ENCODE measurements around the gene CRYGD.
"Not testable (repeated sequence)": the region's sequence is repeated elsewhere in the genome, so short reads cannot be mapped to it uniquely, and the experiment has no call there.

Gene CRYGD

GRCh38 chr2:208129744-208130711 lies 5.7 kb upstream of the CRYGD start, which contains the start of gene CRYGC:
CRYGC (minus strand) TSS chr2:208129828; CDS start chr2:208129792, 36 bp downstream.
- no peak for DNase-seq

DNA sequence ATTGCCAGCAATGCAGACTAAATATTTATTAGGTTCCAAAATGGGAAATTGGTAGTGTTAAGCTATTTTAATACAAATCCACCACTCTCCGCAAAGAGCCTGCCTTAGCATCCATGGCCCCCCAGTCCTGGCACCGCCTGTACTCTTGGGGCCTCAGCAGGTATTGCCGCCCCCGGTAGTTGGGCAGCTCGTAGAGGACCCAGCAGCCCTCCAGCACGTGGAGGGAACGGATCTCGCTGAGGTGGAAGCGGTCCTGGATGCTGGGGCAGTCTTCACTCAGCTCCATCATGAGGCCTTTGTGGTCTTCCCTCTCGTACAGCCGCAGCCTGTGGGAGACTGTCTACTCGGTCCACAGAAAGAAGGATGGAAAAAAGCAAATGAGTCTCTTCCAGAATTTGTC lies 3.8 kb upstream of the CRYGD start:
- no peak for DNase-seq

DNA sequence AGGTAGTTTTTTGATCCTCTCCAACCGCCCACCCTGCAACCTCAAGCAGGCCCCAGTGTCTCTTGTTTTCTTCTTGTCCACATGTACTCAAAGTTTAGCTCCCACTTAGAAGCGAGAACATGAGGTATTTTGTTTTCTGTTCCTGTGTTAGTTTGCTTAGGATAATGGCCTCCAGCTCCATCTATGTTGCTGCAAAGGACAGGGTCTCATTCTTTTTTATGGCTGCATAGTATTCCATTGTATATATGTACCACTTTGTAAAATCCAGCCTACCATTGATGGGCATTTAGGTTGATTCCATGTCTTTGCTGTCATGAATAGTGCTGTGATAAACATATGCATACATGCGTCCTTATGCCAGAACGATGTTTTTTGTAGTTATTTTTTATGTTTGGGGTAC lies 2.8 kb upstream of the CRYGD start:
- DNase-seq, result no peak

GRCh38 chr2:208125251-208125650 lies 927 bp upstream of the CRYGD start:
- no peak for DNase-seq

DNA sequence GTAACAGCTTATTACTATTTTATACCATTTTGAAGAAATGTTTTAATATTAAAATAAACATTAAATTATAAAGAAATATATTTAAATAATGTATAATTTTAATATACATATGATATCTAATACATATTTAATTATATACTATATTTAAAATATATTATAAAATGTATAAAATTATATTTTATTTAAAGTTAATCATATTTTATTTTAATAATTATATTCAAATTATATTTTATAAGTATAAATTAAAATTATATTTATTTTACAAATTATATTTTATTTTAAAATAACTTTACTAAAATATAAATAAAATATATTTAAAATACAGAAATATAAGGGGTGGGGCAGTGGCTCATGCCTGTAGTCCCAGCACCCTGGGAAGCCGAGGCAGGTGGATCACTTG lies 2.1 kb downstream of the CRYGD start:
- DNase-seq, result no peak

- DNase-seq, result no peak
These were observed 5.4 kb downstream of the CRYGD start for GRCh38 chr2:208118918-208119317.

GRCh38 chr2:208117390-208117789 lies 6.9 kb downstream of the CRYGD start:
- not testable (repeated sequence) for DNase-seq

- no peak for DNase-seq
These were observed 11.4 kb downstream of the CRYGD start for GRCh38 chr2:208112969-208113368.

GRCh38 chr2:208112273-208112745 lies 12.0 kb downstream of the CRYGD start:
- DNase-seq, result not testable (repeated sequence)

DNA sequence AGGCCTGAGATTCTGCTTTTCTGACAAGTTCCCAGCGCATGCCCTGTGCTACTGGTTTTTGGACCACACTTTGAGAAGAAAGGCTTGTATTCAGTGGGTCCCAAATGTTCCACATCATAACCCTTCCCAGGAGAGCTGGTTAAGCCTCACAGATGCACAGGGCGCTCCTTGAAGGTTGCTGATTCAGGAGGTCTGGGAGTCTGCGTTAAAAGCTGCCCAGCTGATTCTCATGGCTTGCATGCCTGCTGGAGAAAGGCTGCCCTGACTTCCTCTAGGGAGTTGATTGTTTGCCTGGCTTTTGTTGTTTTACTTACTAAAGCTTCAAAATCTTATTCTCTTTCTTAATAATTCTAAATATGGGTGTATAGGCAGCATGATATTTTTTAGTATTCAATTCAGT lies 20.7 kb downstream of the CRYGD start:
- no peak for DNase-seq

GRCh38 chr2:208101716-208102631 lies 22.4 kb downstream of the CRYGD start:
- no peak for DNase-seq

DNA sequence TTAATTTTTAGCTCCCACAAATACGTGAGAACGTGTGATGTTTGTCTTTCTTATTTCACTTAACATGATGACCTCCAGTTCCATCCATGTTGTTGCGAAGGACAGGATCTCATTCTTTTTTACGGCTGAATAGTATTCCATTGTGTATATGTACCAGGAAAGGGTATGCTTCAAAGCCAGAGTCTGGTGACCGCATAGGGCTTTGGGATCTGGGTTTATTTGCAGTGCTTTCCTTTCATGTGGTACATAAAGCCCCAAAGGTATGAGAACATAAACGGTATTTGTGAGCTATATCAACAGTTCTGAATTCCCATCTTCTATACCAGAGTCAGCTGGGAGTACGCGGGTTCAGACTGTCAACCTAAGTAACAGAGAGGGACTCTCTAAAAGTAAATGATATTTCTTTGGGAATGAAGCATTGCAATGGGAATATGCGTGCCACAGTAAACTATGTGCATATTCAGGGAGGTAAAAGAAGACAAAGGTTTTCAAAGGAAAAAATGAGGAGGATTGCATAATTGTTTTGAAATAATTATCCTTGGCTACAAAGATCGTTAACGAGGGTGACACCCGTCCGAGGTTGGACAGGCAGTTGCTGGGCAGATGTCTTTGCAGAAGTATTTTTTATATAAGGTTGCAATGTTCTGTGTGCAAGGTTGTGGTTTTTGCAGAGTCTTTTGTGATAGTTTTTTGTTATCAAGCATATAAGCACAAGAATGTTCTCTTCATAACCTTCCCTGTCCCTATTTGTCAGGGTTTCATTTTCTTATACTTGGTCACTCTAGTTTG lies 24.4 kb downstream of the CRYGD start:
- no peak for DNase-seq

DNA sequence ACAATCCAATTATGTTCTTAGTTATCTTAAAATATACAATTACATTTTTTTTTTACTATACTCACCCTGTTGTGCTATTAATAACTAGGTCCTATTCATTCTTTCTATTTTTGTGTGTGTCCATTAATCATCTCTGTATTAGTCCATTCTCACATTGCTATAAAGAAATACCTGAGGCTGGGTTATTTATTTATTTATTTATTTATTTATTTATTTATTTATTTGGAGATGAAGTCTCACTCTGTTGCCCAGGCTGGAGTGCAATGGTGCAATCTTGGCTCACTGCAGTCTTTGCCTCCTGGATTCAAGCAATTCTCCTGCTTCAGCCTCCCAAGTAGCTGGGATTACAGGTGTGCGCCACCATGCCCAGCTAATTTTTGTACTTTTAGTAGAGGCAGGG lies 25.6 kb downstream of the CRYGD start:
- not testable (repeated sequence) for DNase-seq

DNA sequence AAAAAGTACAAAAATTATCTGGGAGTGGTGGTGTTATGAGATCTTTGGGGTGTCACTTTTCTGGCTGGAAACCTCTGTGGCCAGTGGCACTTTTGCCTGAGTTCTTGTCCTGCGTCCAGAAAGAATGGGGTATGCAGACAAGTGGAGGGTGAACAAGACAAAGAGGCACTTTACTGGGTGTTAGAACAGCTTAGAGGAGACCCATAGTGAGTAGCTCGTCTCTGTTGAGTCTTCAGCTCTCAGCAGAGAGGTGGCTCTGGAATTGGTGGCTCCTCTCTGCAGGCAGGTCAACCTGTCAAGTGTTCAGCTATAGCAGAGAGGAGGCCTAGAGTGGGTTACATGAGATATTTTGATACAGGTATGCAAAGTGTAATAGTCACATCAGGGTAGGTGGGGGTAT lies 26.1 kb downstream of the CRYGD start:
- no peak for DNase-seq

- no peak for DNase-seq
These were observed 26.5 kb downstream of the CRYGD start for GRCh38 chr2:208097801-208098200.

GRCh38 chr2:208097313-208097712 lies 27.0 kb downstream of the CRYGD start:
- no peak for DNase-seq

DNA sequence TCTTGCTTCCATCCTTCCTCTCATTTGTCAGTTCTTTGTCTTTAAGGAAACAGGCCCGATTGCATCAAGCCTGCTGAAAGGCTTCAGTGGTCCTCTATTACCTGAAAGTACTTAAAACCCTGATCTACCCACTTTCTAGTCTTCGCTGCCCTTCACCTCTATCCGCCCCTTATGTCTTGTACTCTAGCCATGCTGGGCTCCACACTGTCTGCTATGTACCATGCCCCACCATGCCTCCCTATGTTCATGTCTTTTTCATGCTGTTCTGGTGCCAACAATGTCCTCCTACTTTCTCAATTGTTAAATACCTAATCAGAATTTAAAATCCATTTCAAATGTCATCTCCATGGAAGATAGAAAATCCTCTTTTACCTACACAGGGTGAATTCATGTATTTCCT lies 28.2 kb downstream of the CRYGD start:
- no peak for DNase-seq

GRCh38 chr2:208093128-208093527 lies 31.2 kb downstream of the CRYGD start:
- no peak for DNase-seq

DNA sequence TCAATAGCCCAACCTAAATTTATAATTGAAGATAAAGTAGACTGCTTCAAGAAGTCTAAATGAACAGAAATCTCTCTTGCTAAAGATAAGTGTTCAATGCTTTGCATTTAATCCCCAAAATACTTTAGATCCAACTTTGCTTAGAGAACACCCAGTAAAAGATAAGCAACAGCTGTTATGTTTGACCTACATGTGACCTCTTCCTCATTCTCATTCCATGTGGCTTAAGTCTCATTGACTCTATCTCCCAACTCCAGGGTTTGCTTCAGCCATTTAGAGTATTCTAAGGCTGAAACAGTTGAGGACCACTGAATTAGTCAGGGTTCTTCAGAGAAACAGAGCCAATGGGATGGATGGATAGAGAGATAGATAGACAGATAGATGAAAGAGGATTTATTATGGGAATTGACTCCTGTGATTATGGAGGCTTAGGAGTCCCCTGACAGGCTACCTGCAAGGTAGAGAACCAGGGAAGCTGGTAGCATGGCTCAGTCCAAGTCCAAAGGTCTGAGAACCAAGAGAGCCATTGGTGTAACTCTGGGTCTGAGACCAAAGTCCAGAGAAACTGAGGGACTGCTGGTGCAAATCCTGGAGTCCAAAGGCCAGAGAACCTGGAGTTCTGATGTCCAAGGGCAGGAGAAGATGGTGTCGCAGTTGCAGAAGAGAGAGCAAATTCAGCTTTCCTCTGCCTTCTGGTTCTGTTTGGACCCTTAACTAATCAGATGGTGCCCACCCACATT lies 32.1 kb downstream of the CRYGD start:
- no peak for DNase-seq

GRCh38 chr2:208090420-208090819 lies 33.9 kb downstream of the CRYGD start:
- DNase-seq, result no peak

DNA sequence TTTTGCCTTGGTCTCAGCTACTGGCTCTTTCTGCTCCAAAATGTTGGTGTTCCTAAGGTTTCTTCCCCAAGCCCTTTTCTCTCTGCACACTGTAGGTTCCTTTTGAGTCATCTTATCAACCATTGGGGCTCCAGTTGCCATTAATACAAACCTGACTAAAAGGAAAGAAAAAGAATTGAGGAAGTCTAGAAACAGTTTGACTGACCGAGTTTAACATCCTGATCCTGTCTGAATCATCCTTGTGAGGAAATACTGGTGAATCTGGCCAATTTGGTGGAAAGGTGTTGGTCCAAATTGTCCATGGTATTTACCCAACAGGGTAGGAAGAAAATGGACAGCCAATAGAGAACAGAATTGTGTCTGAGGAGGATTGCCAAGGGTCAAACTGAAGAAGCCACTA lies 38.3 kb downstream of the CRYGD start:
- no peak for DNase-seq

GRCh38 chr2:208083807-208084206 lies 40.5 kb downstream of the CRYGD start:
- no peak for DNase-seq
